Right ventricle myocardium inferior (tissue), 1 donor: Measurements from ENCODE around the gene COBL. TPM values are rescaled to one million over a fixed set of nuclear protein-coding genes. Genes with fewer than 3 reads are reported as not detected.
A peak's percentile ranks its signal among the peaks of the same experiment; 100 is the strongest.

Experiments used
- ATAC-seq: fragments of 200-7000 bp; cut with Tn5 transposase; one replicate; pipeline ENCODE4 v1.9.1; 2020; ENCODE audit warnings: mild to moderate bottlenecking, moderate library complexity
- DNase-seq: peaks from one replicate; pipeline ENCODE4 v3.0.0; 2021; ENCODE audit errors: missing footprints
- intact Hi-C: fragments of 100-400 bp; cut with DNase I; formaldehyde crosslinking; loops from one replicate; pipeline ENCODE4 v1.11.0; 2022
- total RNA-seq: library from RNA; stranded (reverse); fragmentation: NEBNext Ultra II Directional; extraction: Animal tissue kit (Norgen Biotek cat#: 25700); gene quantifications from one replicate; pipeline ENCODE4 v1.2.1, GENCODE V29; 2021
- donor health status: DM: no; HTN: yes; CAD: no; lungs with severe emphysema.

The COBL gene
- total RNA-seq, 1 donor from 2014 or later, result 88.3 TPM

GRCh38 chr7:51126324-51126723 lies 190.3 kb downstream of the COBL start:
- ATAC-seq (no peak), DNase-seq (no peak)
- intact Hi-C loops, result loop anchor here (10.0 kb wide), 1 partner anchor 162 kb away; no protein-coding TSS in a partner anchor

- ATAC-seq (no peak), DNase-seq (no peak)
- intact Hi-C loops, result loop anchor here (10.0 kb wide), 1 partner anchor 160 kb away; no protein-coding TSS in a partner anchor
Measured at GRCh38 chr7:51124321-51124720, 192.3 kb downstream of the COBL start.

GRCh38 chr7:51123322-51124019 lies 193.1 kb downstream of the COBL start:
- ATAC-seq, result no peak
- DNase-seq, result no peak
- intact Hi-C loops, result loop anchor here (10.0 kb wide), 1 partner anchor 159 kb away; no protein-coding TSS in a partner anchor

DNA sequence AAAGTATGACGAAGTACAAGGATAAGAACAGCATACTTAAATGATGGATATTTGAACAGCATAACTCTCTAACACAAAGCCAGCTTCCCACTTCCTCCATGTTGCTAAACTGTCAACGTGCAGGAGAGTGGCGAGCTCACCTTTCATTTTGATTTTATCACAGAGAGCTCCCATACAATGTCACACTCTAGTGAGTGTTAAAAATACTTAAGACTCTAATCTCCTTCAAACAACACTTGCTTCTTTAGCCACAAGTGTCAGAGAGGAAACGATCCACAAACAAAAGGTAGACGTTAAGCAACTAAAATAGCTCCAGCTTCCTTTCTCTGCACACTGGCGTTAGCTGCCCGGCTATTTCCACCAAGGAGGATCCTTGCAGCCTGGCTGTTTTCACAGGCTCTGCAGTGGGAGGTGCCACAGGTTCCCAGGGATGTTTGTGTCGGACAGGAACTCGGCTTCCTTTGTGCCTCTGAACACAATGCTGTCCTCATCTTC lies 194.6 kb downstream of the COBL start:
- intact Hi-C loops, result loop anchor here (10.0 kb wide), 1 partner anchor 157 kb away; no protein-coding TSS in a partner anchor
- DNase-seq (no peak), ATAC-seq (peak; percentile 60)

DNA sequence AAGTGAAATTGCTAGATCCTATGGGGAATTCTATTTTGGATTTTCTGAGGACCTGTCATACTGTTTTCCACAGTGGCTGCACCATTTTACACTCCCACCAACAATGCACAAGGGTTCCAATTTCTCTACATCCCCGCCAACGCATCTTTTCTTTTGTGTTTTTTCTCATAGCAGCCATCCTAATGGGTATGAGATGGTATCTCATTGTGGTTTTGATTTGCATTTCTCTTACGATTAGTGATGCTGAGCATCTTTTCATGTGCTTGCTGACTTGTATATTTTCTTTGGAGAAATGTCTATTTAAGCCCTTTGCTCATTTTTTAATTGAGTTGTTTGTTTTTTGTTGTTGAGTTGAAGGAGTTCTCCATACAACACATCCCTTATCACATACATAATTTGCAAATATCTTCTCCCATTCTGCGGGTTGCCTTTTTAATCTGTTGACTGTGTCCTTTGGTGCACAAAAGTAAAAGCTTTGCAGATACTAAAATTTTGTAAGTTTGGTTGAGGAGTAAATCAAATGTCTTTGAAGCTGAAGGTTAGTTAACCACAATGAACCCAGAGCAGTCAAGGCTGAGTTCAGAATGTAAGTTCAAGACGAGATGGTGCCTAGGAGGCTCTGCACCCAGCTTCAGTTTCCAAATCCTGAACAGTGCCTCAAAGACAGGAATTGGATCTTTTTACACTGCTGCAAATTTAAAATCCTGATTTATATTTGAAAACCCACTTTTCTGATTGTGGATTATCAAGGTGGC lies 195.4 kb downstream of the COBL start:
- intact Hi-C loops, result loop anchor here (10.0 kb wide), 1 partner anchor 156 kb away; no protein-coding TSS in a partner anchor
- ATAC-seq (no peak), DNase-seq (no peak)

GRCh38 chr7:51118628-51119027 lies 198.0 kb downstream of the COBL start:
- no peak for DNase-seq
- intact Hi-C loops, result no loop called here
- ATAC-seq, result no peak

GRCh38 chr7:51114501-51114900 lies 202.1 kb downstream of the COBL start:
- ATAC-seq (no peak), DNase-seq (no peak)
- intact Hi-C loops, result no loop called here

GRCh38 chr7:51113962-51114361 lies 202.6 kb downstream of the COBL start:
- intact Hi-C loops, result no loop called here
- ATAC-seq, result no peak

DNA sequence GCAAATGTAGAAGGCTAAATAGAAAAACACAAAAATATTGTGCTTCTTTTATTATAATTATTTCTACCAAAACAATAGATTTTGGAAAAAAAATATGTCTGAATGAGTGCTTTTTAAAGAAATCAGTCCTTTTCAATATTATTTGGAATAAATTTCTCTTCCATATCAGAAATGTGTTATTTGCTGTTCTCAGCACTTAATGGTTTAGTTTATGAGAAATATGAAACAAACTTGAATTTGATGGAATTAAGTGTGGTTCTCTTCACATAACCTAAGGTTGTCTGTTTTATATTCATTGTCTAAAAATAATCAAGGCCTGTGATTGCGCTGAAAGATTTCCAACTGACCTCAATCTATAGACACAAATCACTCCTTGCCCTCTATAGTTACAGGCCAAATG lies 203.0 kb downstream of the COBL start:
- intact Hi-C loops, result no loop called here
- no peak for ATAC-seq
- DNase-seq, result no peak

More at GRCh38 chr7:51113962-51114361, 202.6 kb downstream of the COBL start:
- no peak for DNase-seq

DNA sequence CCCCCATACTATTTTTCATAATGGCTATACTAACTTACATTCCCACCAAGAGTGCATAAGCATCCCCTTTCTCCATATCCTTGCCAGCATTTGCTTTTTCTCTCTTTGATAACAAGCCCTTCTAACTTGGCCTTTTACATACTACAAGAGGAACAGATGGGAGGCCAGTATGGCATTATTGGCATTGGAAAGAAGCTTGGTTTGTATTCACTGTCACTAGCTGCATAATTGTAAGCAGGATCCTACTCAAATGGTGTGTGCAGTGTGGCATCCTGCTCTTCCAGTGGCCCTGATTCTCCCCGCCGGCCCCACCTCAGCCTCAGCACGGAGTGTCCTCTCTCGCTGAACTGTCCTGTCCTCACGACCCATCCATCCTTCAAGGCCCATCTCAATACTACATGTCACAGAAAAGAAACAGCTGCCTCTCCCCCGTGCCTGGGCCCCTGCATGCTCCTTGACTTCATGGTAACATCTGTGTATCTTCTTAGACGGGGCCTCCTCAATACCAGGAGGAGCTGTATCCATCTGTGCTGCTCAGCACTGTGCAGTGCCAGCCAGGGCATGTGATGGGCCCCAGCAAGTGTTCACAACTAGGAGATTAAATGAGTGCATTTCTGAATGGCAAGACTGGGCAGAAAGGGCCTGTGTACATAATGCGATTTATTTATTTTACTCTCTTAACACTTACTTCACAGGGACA lies 205.2 kb downstream of the COBL start:
- intact Hi-C loops, result no loop called here
- DNase-seq (no peak), ATAC-seq (no peak)

DNA sequence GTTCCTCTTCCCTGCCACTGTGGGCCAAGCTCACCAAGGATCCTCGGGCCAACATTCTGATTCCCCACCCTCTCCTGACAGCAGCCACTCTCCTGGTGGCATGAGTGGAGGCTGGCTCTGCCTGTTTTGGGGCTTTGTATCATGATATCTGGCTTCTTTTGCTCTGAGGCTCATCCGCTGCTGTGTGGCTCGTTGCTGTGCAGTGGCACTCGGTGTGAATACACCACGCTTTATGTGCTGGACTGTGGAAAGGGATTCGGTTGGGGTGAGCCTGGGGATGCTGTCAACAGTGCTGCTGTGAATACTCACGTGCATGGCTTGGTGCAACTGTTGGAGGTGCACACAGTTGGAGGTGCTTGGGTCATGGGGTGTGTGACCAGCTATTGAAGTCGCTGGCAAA lies 208.5 kb downstream of the COBL start:
- no peak for DNase-seq
- ATAC-seq, result no peak
- intact Hi-C loops, result no loop called here

GRCh38 chr7:51104278-51104677 lies 212.3 kb downstream of the COBL start:
- intact Hi-C loops, result no loop called here
- no peak for ATAC-seq
- no peak for DNase-seq

GRCh38 chr7:51103718-51104117 lies 212.9 kb downstream of the COBL start:
- DNase-seq, result no peak
- no peak for ATAC-seq
- intact Hi-C loops, result no loop called here

DNA sequence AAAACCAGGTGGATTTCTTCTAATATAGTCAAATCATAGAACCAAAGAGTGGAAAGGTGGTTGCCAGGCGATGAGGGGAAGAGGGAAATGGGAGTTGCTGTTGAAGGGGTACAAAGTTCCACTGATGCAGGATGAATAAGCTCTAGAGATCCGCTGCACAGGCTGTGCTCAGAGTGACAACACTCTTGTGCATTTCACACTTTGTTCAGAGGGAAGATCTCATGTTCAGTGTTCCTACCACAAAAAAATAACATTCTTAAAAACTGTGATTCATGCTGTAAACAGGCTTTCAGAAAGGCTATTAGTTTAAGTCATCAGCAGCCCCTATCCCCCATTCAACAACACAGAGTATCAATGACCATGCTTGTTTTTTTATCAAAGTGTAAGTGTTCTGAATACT lies 213.8 kb downstream of the COBL start:
- intact Hi-C loops, result no loop called here
- DNase-seq (no peak), ATAC-seq (no peak)

GRCh38 chr7:51101111-51101757 lies 215.4 kb downstream of the COBL start:
- intact Hi-C loops, result no loop called here
- no peak for DNase-seq
- no peak for ATAC-seq

- DNase-seq, result no peak
- intact Hi-C loops, result no loop called here
- ATAC-seq, result no peak
Measured at GRCh38 chr7:51090411-51090810, 226.2 kb downstream of the COBL start.

DNA sequence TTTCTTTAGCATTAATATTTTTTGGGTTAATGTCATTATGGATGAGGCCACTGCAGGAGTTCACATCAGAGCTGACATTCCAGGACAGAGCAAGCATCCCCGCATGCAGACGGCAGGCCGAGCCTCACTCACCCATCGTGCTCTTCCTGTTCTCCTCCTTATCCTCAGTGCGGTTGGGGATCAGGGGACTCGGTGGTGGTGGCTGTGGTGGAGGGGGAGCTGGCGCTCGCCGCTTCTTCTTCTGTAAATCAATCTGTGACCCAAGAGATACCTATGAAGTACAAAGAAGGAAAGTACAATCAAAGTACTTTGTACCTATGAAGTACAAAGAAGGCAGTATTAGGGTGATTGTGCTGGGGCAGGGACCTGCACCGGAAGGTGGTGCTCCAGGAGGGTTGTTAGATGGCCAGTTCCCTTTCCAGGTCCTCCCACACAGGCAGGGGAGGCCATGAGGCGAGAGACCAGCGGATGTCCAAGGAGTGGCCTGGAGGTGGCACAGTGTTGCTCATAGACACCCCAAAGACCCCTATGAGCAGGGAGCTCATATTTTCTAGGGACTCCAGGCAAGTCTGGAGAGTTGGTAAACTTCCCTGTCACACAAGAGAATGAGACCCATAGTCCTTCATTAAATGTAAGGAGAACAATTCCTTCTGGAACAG lies 231.4 kb downstream of the COBL start:
- intact Hi-C loops, result no loop called here
- DNase-seq (no peak), ATAC-seq (no peak)

- no peak for DNase-seq
- no peak for ATAC-seq
- intact Hi-C loops, result no loop called here
Measured at GRCh38 chr7:51084121-51084520, 232.5 kb downstream of the COBL start.
